LHCN-M2 (cell line): Measurements from ENCODE around the gene DYNC2I2. TPM values are rescaled to one million over a fixed set of nuclear protein-coding genes. Genes with fewer than 3 reads are reported as not detected.

Experiments used
- DNase-seq: peaks from one replicate; pipeline ENCODE4 v3.0.0-alpha.2; 2012; ENCODE audit warnings: low read depth
- total RNA-seq: library from RNA; depleted of rRNA; stranded (reverse); fragments of >200 nt; gene quantifications from 2 replicates; pipeline ENCODE4 v1.2.3, GENCODE V29; 2014

The DYNC2I2 gene
- total RNA-seq, 1 experiment from 2014 or later = 162 TPM

- peak; percentile 45 for DNase-seq
These were observed 20.6 kb downstream of the DYNC2I2 start for GRCh38 chr9:128636024-128636390.

- DNase-seq = peak; percentile 99
These were observed 21.2 kb downstream of the DYNC2I2 start for GRCh38 chr9:128635266-128636023.

DNA sequence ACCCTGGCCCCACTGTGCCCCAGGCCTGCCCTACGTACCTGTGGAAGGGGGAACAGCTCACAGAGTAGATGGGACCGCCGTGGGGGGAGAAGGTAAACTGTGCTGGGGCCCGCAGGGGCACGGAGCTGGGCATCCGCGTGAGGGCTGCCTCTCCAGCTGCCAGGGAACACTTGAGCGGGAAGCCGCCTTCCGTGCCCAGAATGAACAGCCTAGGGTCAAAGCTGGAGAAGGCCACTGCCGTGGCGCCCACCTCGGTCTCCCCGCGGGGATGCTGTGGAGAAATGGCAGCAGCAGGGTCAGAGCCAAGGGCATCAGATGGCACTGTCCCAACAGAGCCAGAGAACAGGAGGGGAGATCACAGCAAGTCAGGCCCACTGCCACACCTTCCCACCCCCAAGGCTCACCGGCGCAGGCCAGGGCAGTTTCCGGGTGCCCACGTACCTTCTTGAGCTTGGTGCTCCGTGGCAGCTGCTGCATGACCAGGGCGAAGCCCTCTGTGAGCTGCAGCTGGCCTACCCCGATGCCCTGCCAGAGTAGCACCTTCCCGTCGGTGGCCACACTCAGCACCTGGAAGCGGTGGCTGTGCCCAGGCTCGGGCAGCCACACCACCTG, 21.9 kb downstream of the DYNC2I2 start:
- DNase-seq = peak; percentile 28

GRCh38 chr9:128634111-128634510, 22.5 kb downstream of the DYNC2I2 start:
- DNase-seq = no peak

- no peak for DNase-seq
These were observed 23.0 kb downstream of the DYNC2I2 start for GRCh38 chr9:128633601-128634000.

DNA sequence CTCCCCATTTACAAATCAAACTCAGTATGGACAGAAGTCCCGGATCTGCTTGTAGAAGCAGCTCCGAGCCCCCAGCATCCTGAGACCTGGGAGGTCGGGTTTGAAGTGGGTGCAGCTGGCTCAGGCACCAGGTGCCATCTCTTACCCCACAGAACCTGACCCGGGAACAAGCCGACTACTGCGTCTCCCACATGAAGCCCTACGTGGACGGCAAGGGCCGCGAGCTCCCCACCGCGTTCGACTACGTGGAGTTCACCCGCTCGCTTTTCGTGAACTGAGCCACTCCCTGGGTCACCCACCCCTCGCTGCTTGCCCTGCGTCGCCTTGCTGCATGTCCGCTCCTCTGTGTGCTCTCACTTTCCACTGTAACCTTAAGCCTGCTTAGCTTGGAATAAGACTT, 23.6 kb downstream of the DYNC2I2 start:
- no peak for DNase-seq

DNA sequence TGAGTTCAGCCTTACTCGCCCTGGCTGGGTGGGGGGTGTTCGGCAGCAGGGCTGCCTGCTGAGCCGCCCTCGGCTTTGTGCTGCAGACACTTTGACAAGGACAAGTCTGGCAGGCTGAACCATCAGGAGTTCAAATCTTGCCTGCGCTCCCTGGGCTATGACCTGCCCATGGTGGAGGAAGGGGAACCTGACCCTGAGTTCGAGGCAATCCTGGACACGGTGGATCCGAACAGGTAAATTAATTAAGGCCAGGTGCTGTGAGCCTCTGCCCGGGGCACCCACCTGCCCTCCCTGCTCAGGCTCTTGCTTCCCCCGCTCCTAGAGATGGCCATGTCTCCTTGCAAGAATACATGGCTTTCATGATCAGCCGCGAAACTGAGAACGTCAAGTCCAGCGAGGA, 24.2 kb downstream of the DYNC2I2 start:
- DNase-seq = no peak

- DNase-seq = no peak
These were observed 24.6 kb downstream of the DYNC2I2 start for GRCh38 chr9:128632066-128632465.

DNA sequence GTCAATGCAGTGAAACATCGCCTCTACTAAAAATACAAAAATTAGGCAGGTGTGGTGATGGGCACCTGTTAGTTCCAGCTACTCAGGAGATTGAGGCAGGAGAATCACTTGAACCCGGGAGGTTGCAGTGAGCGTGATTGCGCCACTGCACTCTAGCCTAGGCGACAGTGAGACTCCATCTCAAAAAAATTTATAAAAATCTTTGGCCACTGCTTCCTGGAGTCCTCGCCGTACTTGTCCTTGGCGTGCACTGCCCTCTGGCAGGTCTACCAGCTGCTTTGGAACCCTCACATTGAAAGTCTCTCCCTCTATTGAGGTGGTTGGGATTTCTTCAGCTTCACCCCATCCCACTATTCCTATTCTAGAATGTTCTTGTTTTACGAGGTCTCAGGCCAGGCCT, 25.0 kb downstream of the DYNC2I2 start:
- DNase-seq = no peak

- DNase-seq = no peak
These were observed 26.6 kb downstream of the DYNC2I2 start for GRCh38 chr9:128629852-128630545.

- DNase-seq = no peak
These were observed 27.5 kb downstream of the DYNC2I2 start for GRCh38 chr9:128629136-128629535.

- no peak for DNase-seq
These were observed 28.1 kb downstream of the DYNC2I2 start for GRCh38 chr9:128628471-128629048.

- DNase-seq = no peak
These were observed 28.7 kb downstream of the DYNC2I2 start for GRCh38 chr9:128627906-128628305.

- no peak for DNase-seq
These were observed 29.4 kb downstream of the DYNC2I2 start for GRCh38 chr9:128627127-128627715.

DNA sequence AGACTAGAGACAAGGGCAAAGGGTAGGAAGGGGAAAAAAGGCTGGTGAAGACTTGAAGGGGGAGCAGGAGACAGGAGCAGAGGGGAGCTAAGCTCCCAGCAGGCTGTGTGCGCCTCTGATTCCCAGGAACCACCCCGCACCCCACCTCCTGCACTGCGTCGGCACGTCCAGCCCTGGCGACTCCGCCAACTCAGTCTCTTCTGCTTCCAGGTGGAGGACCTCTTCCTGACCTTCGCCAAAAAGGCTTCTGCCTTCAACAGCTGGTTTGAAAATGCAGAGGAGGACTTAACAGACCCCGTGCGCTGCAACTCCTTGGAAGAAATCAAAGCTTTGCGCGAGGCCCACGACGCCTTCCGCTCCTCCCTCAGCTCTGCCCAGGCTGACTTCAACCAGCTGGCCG, 30.5 kb downstream of the DYNC2I2 start:
- no peak for DNase-seq

- DNase-seq = no peak
These were observed 31.1 kb downstream of the DYNC2I2 start for GRCh38 chr9:128625391-128626146.

- no peak for DNase-seq
These were observed 32.1 kb downstream of the DYNC2I2 start for GRCh38 chr9:128624566-128624965.

DNA sequence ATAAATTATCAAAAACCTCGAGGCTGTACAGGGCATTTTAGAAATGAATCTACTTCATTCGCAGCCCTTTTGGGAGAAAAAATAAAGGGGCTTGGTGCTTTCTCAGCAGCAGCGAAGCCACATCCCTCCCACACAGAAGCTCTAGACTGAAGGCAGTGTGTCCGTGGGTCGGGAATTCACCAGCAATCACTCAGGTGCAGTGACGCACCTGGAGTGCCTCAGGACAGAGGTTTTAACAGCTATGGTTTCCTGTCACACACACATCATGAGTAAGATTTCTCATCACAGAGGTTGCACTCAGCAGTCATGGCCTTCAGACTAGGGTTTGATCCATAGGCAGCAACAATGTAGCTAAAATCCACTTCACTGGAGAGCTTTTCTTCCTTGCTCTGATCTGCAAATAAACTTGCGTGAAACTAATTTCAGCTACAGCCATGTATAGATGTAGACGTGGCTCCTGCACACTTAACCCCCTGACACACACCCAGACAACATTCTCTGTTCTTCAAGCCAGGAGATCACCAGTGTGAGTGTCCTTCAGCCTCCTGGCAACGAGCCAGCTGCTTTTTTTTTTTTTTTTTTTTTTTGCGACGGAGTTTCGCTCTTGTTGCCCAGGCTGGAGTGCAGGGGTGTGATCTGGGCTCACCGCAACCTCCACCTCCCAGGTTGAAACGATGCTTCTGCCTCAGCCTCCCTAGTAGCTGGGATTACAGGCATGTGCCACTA, 34.8 kb downstream of the DYNC2I2 start:
- no peak for DNase-seq

DNA sequence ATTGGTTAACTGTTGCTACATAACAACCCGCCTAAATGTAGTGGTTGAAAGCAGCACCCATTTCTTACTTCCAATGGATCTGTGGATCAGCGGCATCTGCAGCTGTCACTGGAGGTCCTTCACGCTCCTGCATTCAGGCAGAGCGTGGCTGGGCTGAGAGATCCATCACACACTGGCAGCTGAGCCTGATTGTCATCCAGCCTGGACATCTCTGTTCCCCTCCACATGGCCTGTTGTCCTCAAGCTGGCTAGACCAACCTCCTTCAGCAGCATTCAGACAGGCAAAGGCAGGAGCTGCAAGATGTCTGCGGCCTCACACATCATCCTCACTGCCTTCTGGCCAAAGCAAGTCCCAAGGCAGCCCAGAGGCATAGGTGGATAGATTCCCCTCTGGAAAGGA, 36.9 kb downstream of the DYNC2I2 start:
- DNase-seq = no peak

DNA sequence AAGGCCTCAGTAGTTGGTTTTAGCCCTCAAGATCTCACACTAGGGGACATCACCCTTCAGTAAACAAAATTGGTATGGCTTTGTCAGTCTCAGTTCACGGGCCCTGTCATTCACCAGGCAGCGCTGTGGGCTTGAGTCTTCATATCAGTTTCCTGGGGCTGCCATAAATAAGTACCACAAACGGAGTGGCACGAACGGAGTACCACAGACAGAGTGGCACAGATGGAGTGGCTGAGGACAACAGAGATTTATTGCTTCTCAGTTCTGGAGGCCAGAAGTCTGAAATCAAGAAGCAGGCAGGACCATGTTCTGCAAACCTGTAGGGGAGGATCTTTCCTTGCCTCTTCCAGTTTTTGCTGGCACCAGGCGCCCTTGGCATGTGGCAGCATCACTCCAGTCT, 37.5 kb downstream of the DYNC2I2 start:
- no peak for DNase-seq

DNA sequence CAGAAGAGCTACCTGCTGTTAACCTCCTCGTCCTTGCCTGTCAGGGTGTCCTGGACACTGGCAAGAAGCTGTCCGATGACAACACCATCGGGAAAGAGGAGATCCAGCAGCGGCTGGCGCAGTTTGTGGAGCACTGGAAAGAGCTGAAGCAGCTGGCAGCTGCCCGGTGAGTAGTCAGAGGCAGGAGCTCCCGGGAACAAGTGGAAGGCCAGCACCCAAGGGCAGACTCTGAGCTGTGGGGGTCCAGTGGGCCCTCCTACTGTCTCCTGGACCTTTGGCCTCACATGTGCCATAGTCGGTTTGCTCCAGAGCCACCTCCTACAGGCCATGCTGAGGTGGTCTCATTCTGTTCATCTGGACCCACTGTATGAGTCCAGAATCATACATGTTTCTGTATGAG, 38.7 kb downstream of the DYNC2I2 start:
- no peak for DNase-seq
